Femur (tissue), 1 donor: Measurements from ENCODE around the gene NEDD4L.
"Not testable (repeated sequence)": the region's sequence is repeated elsewhere in the genome, so short reads cannot be mapped to it uniquely, and the experiment has no call there.

Experiments
- DNase-seq: peaks from one replicate; pipeline ENCODE4 v3.0.0-alpha.2; 2017

The NEDD4L gene

GRCh38 chr18:58359620-58360019 lies 315.6 kb downstream of the NEDD4L start:
- no peak for DNase-seq

DNA sequence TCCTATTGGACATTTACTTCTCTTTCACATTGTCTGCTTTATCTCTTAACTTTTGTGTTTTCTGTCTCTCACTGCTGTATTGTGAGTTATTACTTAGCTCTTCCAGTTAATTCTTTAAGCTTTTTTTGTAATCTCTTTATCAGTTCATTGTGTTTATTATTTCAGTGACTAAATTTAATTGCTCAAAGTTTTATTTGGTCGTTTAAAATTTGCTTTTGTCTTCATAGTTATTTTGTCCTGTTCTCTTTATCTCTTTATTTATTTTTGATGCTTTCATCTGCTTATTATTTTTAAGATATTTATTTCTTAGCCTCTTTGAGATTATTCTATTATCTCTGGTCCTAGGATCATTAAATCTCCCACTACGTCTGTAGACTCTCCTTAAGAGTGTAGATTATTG lies 316.3 kb downstream of the NEDD4L start:
- no peak for DNase-seq

- DNase-seq = no peak
Measured at GRCh38 chr18:58361212-58361611, 317.2 kb downstream of the NEDD4L start.

- DNase-seq = no peak
Measured at GRCh38 chr18:58362027-58362575, 318.1 kb downstream of the NEDD4L start.

GRCh38 chr18:58362829-58363271 lies 318.8 kb downstream of the NEDD4L start:
- no peak for DNase-seq

DNA sequence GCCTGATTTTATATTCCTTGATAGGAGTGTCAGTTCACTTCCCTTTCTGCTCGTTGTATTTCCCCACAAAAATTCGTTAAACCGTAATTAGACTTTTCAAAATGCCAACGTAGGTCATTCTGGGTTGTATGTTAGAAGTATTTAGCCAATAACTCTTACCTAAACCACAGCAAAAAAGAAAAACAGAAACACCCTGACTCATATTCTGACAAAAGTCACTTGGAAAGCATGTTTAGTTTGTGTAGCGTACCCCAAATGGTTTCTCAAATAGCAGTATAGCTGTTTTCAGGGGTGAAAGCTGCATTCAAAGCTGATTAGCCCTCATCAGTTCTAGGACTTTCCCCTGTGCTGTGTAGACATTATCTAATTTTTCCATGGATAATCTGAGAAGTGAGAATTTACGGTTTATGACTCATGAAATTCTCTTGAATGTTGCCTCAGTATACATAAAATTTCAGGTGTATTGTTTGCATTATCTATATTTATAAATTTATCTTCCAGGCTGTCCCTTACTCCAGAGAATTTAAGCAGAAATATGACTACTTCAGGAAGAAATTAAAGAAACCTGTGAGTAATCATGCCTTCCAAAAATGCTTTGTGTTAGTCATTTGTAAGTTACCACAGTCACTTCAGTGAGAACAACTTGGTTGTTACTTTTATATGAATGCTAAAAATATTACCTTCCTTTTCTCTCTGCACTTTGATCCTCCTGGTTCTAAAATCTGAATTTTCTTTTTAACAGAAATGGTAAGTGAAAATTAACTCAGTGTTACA lies 319.9 kb downstream of the NEDD4L start:
- no peak for DNase-seq

GRCh38 chr18:58364876-58365528 lies 321.0 kb downstream of the NEDD4L start:
- no peak for DNase-seq

DNA sequence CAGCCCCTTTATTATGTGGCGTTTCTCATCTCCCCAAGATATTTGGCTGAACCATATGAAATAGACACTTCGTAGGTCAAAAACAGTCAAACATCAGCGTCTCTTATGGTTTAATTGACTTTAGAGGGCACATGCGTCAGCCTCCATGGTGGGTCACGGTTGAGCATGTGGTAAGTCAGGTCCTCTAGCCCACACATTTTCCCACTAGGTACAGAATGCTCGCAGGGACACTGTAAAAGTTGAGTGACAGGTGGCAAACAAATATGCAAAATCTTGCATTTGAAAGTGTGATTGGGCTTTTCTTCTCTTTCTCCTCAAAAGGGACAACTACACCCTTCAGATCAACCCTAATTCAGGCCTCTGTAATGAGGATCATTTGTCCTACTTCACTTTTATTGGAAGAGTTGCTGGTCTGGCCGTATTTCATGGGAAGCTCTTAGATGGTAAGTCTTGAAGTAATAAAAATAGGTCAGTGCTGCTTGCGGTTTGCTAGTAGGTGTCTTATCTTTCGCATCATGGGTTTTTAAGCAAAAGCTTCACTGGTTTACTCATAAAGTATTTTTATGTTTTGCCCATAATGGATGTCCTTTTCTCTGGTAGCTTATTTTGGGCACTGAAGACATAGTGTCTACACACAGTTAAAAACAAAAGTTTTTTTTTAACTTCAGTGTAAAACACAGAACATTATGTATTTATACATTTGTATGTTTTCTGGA lies 323.6 kb downstream of the NEDD4L start:
- no peak for DNase-seq

DNA sequence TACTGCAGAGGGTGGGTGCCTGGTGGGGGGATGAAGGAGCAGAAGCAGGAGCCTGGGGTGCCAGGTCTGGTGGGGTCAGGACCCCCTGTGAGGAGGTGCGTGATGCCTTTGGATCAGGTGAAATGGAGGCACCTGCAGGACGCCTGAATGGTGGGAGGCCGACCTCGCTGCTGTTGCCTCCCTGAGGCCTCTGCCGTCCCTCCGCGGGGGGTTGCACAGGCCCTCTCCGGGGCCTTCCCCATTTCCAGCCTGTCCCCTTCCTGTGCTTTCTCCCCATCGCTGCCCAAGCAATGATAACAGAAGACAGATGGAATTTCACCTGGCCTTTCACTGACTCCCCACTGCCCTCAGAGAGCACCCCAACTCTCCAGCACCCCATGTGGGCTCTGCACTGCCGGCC lies 325.6 kb downstream of the NEDD4L start:
- no peak for DNase-seq

DNA sequence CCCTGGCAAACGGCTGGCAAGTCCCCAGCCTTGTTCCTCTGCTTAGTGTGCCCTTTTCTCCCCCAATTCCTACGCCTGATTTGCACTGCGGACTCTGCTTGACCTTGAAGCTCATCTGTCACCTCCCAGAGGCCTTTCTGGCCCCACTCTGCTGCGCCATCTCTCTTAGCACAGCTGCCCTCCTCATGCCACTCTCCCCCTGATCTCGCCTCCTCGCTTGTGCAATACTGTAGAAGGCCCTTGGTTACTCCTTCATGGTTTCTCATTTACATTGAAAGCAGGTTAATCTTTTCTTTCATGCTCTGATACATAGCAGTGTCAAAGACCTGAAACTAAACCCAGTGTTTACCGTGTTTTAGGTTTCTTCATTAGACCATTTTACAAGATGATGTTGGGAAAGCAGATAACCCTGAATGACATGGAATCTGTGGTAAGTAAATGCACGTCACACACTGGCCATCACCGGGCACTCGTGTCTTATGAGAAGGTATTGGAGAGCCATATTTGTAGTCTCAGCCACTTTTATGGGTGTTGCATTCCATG lies 326.1 kb downstream of the NEDD4L start:
- DNase-seq = no peak

DNA sequence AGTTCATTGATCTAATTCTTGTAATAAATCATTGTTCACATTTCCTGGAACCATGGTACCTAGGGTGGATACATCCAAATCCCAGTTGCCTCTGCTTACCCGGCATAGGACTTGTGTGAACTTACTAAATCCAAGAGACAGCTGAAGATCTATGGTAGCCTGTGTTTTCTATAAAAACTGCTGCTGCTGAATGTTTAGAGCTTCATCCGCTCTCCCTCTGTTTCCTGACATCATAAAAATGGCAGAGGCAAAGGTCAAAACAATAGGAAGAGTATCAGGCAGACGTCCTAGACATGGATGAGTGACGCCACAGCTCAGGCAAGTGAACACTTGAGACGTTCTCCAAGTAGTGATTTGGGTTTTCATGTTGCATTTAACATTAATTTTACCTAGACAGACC lies 326.6 kb downstream of the NEDD4L start:
- no peak for DNase-seq

DNA sequence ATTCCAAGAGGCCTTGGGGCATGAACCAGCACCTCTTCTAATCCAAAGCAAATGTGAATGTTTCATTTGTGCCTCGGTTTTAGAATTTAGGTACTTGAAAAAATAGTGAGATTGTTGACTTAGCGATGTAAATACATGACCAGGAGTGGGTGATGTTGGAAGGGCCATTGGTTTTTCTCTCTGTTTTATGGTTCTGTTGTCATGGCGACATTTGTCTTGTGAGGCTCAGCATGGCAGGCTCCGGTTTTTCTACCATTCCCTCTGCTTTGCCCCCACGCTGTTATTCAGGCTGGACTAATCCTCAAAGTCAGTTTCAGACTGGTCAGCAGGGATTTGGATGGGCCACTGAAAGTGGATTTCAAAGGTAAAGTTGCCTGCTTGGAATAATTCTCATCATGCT lies 329.5 kb downstream of the NEDD4L start:
- no peak for DNase-seq

DNA sequence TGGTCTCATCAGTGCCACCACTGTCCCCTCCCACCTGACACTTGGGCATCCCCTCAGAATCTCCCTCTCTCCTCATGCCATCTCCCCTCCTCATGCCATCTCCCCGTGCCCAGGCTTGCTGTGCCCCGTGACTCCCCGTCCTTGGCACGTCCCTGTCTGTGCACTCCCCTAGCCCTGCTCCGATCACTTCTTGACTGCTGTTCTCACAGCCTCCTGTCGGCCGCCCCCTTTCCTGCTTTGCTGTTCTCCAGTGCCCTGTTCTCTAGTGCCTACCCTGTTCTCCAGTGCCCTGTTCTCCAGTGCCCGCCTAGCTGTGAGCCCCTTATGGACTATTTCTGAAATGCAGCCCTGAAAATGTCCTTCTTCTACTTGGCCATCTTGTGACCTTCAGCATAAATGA lies 331.0 kb downstream of the NEDD4L start:
- DNase-seq = no peak

- peak; percentile 51 for DNase-seq
Measured at GRCh38 chr18:58378411-58379379, 334.7 kb downstream of the NEDD4L start.

DNA sequence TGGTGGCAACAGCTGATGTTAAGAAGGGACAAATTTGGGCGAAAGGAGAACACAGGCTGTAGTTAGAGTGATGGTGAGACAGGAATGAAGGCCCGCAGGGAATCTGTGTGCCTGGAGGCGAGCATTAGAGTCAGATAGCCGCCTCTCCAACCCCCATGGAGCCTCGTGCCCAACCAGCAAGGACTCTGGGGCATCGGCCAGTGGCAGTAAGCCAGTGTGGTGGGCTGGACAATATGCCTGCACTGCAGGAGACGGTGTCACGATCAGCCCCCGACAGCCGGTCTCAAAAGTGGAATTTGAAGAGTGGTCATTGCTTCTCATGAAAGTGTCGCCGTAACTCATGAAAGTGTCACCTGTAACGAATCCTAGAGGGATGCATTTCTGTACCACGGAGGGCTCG lies 335.4 kb downstream of the NEDD4L start:
- no peak for DNase-seq

DNA sequence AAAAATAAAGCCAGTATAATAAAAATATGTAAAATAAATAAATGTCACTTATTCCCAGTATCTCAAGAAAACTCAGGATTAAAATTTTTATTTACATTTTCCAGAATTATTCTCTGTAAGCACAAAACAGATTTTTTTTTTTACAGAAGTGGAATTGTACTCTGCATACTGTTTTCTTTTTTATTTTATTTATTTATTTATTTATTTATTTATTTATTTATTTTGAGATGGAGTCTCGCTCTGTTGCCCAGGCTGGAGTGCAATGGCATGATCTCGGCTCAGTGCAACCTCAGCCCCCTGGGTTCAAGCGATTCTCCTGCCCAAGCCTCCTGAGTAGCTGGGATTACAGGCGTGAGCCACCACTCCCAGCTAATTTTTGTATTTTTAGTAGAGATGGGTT lies 336.1 kb downstream of the NEDD4L start:
- DNase-seq = not testable (repeated sequence)

DNA sequence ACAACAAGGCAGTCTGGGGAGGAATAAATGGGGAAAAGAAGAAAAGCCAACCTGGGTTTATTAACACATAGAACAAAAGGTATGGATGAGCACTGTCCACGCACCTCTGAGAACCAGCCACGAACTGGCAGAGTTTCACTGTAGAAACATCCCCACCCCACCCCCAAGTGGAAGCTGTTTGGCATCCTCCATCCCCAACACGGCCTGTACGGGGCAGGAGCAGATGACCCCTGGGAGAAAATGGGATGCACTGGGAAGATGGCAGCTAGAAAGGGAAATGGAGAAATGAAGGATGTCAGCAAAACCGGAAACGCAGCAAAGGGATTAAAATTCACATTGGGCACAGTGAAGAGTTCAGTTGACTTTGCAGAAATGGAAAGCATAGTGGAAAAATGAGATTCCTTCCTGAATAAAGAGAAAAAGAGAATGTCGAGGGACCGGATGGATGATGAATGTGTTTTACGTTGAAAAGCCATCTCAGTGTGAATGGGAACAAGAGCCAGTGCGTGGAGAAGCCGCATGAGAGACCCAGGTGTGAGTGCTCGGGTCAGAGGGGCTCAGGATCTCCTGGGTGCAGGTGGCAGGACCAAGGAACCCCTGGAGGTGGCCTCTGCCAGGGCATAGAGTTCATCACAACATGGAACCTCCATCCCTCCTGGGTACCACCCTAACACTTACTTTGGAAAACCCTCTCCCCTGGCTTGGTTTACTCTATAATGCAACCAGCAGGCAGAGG lies 337.8 kb downstream of the NEDD4L start:
- DNase-seq = no peak

GRCh38 chr18:58382446-58382845 lies 338.4 kb downstream of the NEDD4L start:
- DNase-seq = no peak

DNA sequence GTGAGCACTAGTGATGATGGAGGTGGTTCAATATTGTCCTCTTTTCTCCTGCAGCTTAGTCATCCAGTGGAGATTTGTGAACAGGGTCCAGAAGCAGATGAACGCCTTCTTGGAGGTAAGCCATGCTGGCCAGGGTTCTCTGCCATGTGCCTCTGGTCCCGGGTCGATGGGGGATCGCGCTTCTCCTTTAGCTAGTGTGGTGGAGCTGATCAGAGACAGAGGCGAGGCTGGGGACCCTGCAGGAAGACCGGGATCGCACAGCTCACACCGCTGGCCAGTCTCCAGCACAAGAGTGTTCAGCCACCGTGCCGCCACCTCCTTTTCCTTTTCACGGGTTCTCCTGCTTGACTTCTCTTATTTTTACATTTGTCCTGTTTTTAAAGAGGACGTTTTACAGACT lies 341.4 kb downstream of the NEDD4L start:
- no peak for DNase-seq

GRCh38 chr18:58386780-58387179 lies 342.8 kb downstream of the NEDD4L start:
- no peak for DNase-seq

- DNase-seq = no peak
Measured at GRCh38 chr18:58387716-58388115, 343.7 kb downstream of the NEDD4L start.
